OCI-LY7 (cell line): ENCODE measurements around the gene GNAZ. TPM values are rescaled to one million over a fixed set of nuclear protein-coding genes. Genes with fewer than 3 reads are reported as not detected.

Experiments used
- BruUV-seq: library from RNA; stranded (reverse); fragments of 400-500 nt; replicated peaks from 2 replicates; lab custom pipeline; 2021; lab: Mats Ljungman, UMichigan
- CTCF ChIA-PET: fragments of 300-600 bp; sonication (Branson Sonifier 250); formaldehyde crosslinking; loops from one replicate; lab custom pipeline; 2022; ENCODE audit warnings: antibody characterized with exemption; ENCODE audit not compliant: unreplicated experiment; lab: Charles Lee
- POLR2A ChIA-PET: fragments of 300-600 bp; sonication (Branson Sonifier 250); formaldehyde crosslinking; loops from one replicate; lab custom pipeline; 2022; ENCODE audit warnings: antibody characterized with exemption; lab: Charles Lee
- DNase-seq: peaks from one replicate; pipeline ENCODE4 v3.0.0-alpha.2; 2015; ENCODE audit warnings: low spot score
- H2AFZ ChIP-seq: fragments of 200-600 bp; sonication (generic), shearing (Covaris generic); 2 replicates; pipeline ENCODE4 v1.6.1; 2014; ENCODE audit warnings: mild to moderate bottlenecking, antibody characterized with exemption, low read length, moderate library complexity
- H3K27ac ChIP-seq: fragments of 200-600 bp; sonication (generic); 2 replicates; pipeline ENCODE4 v1.5.1; 2014; ENCODE audit warnings: mixed run types, low read depth, mild to moderate bottlenecking, moderate library complexity, low read length, inconsistent platforms; ENCODE audit not compliant: poor library complexity, severe bottlenecking
- H3K36me3 ChIP-seq: fragments of 200-600 bp; sonication (generic); 2 replicates; pipeline ENCODE4 v1.6.1; 2014; ENCODE audit warnings: mild to moderate bottlenecking, antibody characterized with exemption, low read length, moderate library complexity, mixed read lengths; ENCODE audit not compliant: insufficient read depth
- H3K4me1 ChIP-seq: fragments of 200-600 bp; sonication (generic); 2 replicates; pipeline ENCODE4 v1.5.1; 2014; ENCODE audit warnings: mild to moderate bottlenecking, low read length; ENCODE audit not compliant: insufficient read depth, poor library complexity, severe bottlenecking
- H3K4me2 ChIP-seq: fragments of 200-600 bp; sonication (generic); 2 replicates; pipeline ENCODE4 v1.6.1; 2014; ENCODE audit warnings: mild to moderate bottlenecking, low read length
- H3K4me3 ChIP-seq: fragments of 200-600 bp; sonication (generic); 2 replicates; pipeline ENCODE4 v1.5.1; 2014; ENCODE audit warnings: mild to moderate bottlenecking, low read depth, low read length; ENCODE audit not compliant: poor library complexity, severe bottlenecking
- H3K79me2 ChIP-seq: fragments of 200-600 bp; sonication (generic); 2 replicates; pipeline ENCODE4 v1.6.1; 2016; ENCODE audit warnings: low read depth, mild to moderate bottlenecking, low read length, moderate library complexity, mixed read lengths; ENCODE audit not compliant: insufficient read depth
- H3K9me2 ChIP-seq: fragments of 200-600 bp; sonication (generic); 2 replicates; pipeline ENCODE4 v1.6.1; 2016; ENCODE audit warnings: mild to moderate bottlenecking, low read length, mixed read lengths; ENCODE audit not compliant: insufficient read depth
- H3K9me3 ChIP-seq: fragments of 200-600 bp; sonication (generic); 2 replicates; pipeline ENCODE4 v1.6.1; 2014; ENCODE audit warnings: mild to moderate bottlenecking, mixed run types, low read length, mixed read lengths
- H4K20me1 ChIP-seq: fragments of 200-600 bp; sonication (generic); 2 replicates; pipeline ENCODE4 v1.6.1; 2014; ENCODE audit warnings: mild to moderate bottlenecking, antibody characterized with exemption, low read length, moderate library complexity, mixed read lengths; ENCODE audit not compliant: insufficient read depth
- EZH2phosphoT487 ChIP-seq: fragments of 200-600 bp; sonication (generic); IDR thresholded peaks from 2 replicates; pipeline ENCODE4 v1.6.1; 2018; ENCODE audit warnings: low read depth, borderline replicate concordance, mild to moderate bottlenecking, mixed run types, antibody characterized with exemption, low read length, moderate library complexity, mixed read lengths
- intact Hi-C: fragments of 100-400 bp; cut with micrococcal nuclease; formaldehyde crosslinking; loops from one replicate; pipeline ENCODE4 v1.10.0; 2022; ENCODE audit not compliant: unreplicated experiment
- total RNA-seq, 2 experiments: library from RNA; depleted of rRNA in 1 of 2; stranded (reverse); fragments of >200 nt in 1 of 2; shearing (Covaris generic) in 1 of 2; gene quantifications; 2 replicates each; pipeline ENCODE4 v1.2.3, GENCODE V29; 2014 to 2022
- TF ChIP-seq, protein P1 (sequence below): fragments of 200-600 bp; sonication (generic); conservative IDR thresholded peaks from 2 replicates; pipeline ENCODE4 v1.5.1; 2014; ENCODE audit warnings: mild to moderate bottlenecking, antibody characterized with exemption, low read length, moderate library complexity, mixed read lengths

GNAZ gene
- total RNA-seq, 2 experiments from 2014 or later = 38.5 to 46.4 TPM

DNA sequence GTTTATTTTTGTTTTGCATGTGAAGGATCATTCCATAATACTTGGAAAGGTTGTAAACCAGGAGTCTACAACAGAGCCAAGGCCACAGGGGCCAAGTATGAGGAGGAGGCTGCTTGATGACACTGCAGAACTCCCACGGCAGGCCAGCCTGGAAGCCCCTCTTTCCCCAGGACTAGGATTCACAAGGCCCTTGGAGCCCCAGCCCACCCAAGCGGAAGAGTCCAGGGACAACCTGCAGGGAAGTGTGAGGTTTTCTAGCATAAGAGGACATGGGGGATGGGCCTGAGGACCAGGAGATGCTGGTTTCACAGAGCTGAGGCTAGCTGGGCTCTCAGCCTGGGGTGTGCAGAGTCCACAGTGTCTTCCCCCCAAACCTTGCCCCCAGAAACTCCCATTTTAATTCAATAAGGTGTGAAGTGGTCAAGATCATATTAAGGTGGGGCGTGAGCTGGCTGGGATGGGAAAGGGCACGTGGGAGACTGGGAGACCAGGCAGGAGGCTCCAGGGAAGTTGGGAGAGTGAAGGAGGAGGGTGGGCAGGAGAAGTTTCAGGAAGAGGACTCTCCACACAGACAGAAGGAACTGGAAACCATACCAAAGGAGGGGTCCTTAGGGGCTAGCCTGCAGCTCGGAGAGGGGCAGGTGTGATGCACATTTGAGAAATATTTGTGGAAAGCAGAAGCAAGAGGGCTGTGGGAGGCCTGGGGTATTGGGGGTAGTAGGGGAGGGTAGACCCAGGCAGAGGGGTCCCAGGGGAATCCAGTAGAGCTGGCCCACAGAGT is 12.4 kb downstream of the GNAZ start:
- H3K4me2 ChIP-seq = no peak overlapping the region
- no peak overlapping the region for H2AFZ ChIP-seq
- no peaks in the 10 kb centered on the region for H3K36me3 ChIP-seq
- H3K4me1 ChIP-seq = peaks cover 19% of the 10 kb centered on the region
- H3K79me2 ChIP-seq = no peaks in the 10 kb centered on the region
- no peaks in the 10 kb centered on the region for H3K9me3 ChIP-seq
- intact Hi-C loops = no loop called here
- no peak overlapping the region for H3K4me3 ChIP-seq
- ChIA-PET POLR2A (no interaction called here), CTCF (interaction anchor here (0.7 kb wide), 2 partner anchors 93 to 284 kb away, joined by 3 to 7 read pairs; no protein-coding TSS in a partner anchor)
- DNase-seq = no peak
- BruUV-seq = no TSS peak
- H3K9me2 ChIP-seq = no peaks in the 10 kb centered on the region
- no peak for TF ChIP-seq EZH2phosphoT487
- TF ChIP-seq, protein P1, sequence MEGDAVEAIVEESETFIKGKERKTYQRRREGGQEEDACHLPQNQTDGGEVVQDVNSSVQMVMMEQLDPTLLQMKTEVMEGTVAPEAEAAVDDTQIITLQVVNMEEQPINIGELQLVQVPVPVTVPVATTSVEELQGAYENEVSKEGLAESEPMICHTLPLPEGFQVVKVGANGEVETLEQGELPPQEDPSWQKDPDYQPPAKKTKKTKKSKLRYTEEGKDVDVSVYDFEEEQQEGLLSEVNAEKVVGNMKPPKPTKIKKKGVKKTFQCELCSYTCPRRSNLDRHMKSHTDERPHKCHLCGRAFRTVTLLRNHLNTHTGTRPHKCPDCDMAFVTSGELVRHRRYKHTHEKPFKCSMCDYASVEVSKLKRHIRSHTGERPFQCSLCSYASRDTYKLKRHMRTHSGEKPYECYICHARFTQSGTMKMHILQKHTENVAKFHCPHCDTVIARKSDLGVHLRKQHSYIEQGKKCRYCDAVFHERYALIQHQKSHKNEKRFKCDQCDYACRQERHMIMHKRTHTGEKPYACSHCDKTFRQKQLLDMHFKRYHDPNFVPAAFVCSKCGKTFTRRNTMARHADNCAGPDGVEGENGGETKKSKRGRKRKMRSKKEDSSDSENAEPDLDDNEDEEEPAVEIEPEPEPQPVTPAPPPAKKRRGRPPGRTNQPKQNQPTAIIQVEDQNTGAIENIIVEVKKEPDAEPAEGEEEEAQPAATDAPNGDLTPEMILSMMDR = no peak
- H3K27ac ChIP-seq = no peak overlapping the region
- no peaks in the 10 kb centered on the region for H4K20me1 ChIP-seq

DNA sequence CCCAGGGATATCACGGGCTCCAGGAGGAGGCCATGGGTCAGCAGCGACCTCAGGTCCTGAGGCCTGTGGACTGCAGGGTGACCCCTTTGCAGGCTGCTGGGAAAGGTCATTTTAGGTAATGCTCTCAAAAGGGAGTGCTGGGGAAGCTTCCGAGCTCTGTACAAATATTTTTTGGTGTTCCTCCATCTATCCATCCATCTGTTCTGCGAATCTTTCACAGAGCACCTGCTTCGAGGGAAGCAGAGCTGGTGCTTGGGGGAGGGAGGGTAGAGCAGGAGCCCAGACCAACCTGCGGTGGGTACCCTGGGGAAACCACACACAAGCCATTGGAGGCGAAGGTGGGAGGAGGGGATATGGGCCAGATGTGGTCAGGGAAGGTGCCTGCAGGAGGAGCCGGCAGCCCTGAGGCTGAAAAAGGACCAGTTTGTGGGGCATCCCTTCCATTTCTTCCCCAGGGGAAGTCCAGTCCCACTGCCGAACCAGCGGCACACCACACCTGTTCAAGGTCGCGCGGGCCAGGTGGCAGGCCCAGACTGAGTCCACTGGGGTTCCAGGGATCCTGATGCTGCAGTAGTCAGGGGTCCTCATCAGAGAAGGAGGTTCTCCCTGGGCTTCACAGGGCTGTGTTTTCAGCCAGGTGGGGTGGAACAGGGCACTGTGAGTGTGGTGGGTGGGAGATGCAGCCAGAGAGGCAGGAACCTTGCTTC is 13.1 kb downstream of the GNAZ start:
- Histone ChIP-seq H3K36me3 (no peaks in the 10 kb centered on the region), H4K20me1 (no peaks in the 10 kb centered on the region), H2AFZ (no peak overlapping the region), H3K4me3 (no peak overlapping the region), H3K9me2 (no peaks in the 10 kb centered on the region), H3K4me2 (no peak overlapping the region), H3K9me3 (no peaks in the 10 kb centered on the region), H3K79me2 (no peaks in the 10 kb centered on the region), H3K27ac (no peak overlapping the region), H3K4me1 (peaks cover 20% of the 10 kb centered on the region)
- BruUV-seq = no TSS peak
- DNase-seq = no peak
- ChIA-PET POLR2A (no interaction called here), CTCF (interaction anchor here (0.7 kb wide), 2 partner anchors 92 to 283 kb away, joined by 3 to 7 read pairs; no protein-coding TSS in a partner anchor)
- intact Hi-C loops = no loop called here
- TF ChIP-seq, protein P1 = no peak
- TF ChIP-seq EZH2phosphoT487 = no peak
